HG03280 (cell line): Measurements from ENCODE around the gene ZNF740.

ENCODE experiments used
- ATAC-seq: cut with Tn5 transposase; IDR thresholded peaks from one replicate; pipeline ENCODE4 v1.9.1; 2021; ENCODE audit warnings: mild to moderate bottlenecking, moderate library complexity; ENCODE audit not compliant: unreplicated experiment

ZNF740 gene

GRCh38 chr12:53211476-53212381 lies 31.2 kb downstream of the ZNF740 start:
- ATAC-seq, result no peak

GRCh38 chr12:53212931-53213330 lies 32.4 kb downstream of the ZNF740 start:
- ATAC-seq, result no peak

- ATAC-seq, result peak; percentile 45
Observed at GRCh38 chr12:53213348-53213747, 32.8 kb downstream of the ZNF740 start.

- no peak for ATAC-seq
Observed at GRCh38 chr12:53214221-53214620, 33.7 kb downstream of the ZNF740 start.

DNA sequence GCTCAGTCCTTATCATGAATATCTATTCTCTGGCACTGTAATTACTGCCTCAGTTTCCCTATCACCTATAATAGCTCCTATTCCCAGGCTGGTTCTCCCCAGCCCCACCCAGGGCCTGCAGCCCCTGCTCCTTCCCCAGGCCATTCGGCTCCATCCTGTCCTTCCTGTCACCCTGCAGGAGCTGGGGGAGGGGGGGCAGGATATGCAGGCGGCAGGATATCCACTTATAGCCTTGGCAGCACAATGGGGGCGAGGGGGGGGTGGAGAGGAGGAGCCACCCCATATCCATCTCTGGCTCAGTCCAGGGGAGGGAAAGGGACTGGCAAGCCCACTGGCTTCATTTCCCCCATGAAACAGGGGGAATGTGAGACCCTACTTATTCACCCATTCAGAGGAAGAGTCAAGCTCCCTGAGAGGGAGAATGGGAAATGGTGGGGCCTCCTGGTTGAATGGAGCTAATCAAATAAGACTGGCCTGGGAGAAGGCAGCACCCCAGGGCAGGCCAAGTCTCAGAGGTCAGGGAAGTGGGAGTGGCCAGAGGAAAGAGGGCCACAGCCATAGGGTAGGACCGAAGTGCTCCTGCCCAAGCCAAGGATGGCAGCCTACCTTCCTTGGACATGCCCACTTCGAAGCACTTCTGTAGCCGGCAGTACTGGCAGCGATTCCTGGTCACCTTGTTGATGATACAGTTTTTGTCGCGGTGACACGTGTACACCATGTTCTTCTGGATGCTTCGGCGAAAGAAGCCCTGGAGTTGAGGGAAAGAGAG lies 34.3 kb downstream of the ZNF740 start:
- ATAC-seq, result no peak

- ATAC-seq, result no peak
Observed at GRCh38 chr12:53215497-53215896, 35.0 kb downstream of the ZNF740 start.

DNA sequence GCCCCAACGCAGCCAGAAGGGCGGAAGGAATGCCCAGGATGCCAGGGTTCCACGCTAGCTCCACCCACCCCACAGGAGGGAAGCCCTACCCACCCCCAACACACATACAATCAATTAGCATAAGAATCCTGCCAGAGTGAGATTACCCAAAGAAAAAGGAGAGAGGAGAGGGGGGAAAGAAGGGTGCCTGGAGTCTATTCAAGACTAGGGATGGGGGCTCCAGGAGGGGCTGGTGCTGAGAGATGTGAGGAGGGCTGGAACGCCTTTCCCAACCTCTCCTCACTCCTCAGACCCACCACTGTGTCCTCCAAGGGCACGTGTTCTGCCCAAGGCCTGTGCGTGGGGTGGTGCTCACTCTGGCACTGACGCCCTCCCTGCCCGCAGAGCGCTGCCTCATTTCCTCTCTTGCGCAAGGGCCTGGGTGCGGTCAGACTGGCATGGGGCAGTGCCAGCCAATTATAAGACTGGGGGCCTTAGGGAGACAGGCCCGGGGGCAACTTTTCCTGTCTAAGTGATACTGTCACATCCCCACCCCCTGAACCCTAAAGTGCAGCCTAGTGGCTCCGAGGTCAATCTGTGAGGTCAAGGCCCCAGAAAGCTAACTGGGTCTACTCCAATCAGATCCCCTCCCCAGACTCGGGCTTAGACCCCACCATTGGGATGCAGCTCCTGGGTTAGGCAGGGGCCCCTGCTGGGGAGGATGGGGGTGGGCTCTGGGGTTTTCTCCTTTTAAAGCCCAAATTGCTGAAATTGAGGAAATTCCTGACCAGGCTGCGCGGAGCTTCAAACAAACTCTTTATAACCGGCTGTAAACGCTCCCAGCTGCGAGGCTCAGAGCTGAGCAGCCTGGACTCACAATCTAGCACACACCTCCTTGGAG lies 36.8 kb downstream of the ZNF740 start:
- ATAC-seq, result no peak

- no peak for ATAC-seq
Observed at GRCh38 chr12:53217931-53218307, 37.4 kb downstream of the ZNF740 start.

DNA sequence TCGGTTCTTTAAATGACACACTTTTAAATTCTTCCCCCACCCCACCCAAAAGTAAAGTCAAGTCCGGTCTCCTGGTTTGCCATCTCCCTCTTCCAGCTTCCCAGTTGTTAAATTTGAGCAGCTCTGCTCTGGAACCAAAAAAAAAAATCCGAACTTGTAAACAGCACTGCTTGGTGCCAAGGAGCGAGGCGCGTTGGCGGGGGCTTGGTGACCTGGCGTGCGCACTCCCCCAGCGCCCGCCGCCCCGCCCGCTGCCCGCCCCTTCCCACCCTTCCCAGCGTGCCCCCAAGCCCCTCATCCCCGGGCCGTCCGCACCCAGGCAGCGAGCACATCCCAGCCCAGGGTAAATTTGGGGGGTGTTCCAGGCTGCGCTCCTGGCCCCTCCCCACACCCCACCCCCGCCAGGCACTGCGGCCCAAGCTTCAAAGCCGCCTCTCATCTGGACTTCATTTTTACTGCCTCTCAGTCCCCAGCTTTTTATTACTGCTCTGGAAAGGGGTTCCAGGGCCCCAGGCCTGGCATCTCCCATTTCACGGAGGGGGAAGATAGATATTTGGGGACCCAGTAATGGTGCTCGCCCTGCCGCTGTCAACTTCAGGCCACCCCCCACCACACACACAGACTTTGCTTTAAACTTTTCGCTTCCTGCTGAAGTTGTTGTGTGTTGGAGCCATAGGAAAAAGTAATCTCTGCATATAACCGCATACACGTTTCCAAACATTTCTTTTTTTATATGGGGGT lies 38.2 kb downstream of the ZNF740 start:
- ATAC-seq, result no peak

DNA sequence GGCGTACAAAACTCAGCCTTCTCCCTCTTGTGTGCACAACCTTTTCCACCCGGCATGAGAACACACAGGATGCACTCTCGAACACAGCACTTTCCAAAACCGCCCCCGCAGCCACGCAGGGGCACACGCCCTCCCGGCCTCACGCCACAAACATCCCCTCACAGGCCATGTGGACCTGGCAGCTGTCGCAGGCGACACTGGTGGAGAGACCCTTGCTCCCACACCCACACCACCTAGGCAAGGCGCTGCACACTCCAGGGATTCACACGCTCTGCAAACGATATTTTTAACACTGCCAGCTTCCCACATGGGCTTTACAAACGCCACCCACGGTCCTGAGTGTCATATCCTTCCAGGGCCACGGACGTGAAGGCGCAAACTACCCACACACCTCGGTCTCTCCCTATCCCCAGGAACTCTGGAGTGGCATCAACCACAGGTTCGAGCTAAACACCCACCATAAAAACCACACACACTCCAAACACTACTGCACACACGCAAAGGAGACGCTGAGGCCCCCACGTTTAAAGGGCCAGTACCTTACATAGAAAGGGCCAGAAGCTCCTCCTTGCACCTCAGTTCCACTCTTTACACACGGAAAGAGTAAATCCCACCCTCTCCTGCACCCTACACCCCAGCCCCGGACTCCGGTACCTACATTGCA lies 38.9 kb downstream of the ZNF740 start:
- peak; percentile 2 for ATAC-seq

DNA sequence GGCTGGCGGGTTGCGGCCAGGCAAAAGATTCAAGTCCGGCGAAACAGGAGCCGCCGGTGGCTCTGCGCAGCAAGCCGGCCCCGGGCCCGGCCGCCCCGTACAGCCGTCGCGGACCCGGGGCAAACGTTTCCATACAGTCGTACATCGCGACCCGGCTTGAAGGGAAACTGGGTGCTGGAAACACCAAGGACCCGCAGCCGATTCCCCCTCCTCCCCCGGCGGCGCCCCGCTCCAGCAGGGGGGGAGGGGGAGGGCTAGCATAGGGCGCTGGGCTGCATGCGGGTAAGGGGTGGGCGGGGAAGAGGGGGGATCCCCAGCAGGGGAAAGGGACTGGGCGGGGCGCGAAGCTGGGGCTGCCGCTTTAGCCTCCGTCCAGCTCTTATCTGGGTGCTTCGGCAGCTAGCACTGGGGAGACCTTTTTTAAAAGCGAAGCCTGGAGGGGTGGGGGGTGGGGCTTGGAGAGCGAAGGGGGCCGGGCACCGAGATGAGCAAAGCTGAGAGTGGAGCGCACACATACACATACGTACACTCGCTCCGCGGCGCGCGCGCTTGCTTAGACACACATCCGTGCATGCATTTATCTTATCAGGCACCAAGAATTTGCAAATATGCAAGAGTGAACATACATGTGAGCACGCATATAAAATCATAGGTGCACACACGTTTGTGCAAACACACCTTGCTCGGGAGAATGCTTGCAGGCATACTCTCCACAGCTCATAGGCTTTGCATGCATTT lies 39.6 kb downstream of the ZNF740 start:
- peak; percentile 39 for ATAC-seq

GRCh38 chr12:53220694-53221202 lies 40.2 kb downstream of the ZNF740 start:
- ATAC-seq, result peak; percentile 58

DNA sequence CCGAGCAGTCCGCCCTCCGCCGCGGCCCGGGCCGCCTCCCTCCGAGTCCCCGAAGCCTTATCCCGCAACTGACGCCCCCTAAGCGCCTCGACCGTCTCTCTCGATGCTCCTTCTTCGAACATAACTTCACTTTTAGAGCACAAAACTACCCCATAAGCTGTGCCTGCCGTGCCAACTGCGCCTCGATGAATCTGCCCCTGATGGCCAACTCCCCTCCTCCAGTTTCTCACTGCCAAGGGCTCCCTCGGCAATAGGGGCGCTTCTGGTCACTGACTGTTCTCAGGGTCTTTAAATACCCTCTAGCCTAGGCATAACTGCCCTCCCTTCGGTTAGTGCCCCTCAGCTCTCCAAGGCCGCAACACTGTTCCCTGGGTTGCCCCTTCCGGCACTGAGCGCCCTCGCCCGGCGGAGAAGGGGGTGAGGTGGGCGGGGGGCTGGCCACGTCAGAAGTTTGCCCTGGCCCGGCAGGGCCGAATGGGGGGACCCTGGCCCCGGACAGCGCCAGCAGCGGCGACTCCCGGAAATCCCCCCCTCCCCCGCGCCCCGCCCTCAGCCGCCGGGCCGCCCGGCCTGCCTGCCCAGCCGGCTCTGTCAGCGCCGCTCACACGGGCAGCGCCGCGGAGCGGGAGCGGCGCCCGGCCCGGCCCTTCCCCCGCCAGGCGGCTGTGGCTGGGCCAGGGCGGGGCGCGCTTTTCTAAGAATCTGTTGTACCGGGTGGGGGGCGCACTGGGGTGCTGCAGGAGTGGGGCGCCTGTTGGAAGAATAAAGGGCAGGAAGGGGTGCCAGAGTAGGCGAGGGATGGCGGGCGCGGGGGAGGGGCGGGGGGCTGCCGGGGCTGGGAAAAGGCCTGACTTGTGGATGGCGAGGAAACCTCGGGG lies 40.9 kb downstream of the ZNF740 start:
- ATAC-seq, result peak; percentile 28

DNA sequence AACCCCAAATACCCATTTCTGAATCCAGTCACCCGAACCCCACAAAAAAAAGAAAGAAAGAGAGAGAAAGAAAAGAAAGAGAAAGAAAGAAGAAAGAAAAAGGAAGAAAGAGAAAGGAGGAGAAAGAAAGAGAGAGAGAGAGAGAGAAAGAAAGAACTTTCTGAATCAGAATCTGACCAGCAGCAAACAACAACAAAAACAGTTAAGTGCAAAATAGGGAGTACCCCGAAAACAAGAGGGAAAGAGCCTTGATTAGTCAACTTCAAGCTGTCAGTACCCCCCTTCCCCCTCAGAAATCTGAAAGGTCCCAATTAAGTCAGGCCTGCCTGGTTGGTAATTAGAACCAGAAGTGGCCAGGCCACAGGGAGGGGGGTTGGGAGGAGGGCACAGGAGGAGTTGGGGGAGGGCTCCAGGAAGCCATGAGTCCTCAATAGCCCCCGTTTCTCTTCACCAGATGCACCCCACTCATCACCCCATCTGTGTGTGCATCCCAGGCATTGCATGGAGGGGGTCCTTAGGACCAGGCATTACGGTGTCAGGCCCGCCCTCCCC lies 41.7 kb downstream of the ZNF740 start:
- ATAC-seq, result no peak

- no peak for ATAC-seq
Observed at GRCh38 chr12:53222806-53223261, 42.3 kb downstream of the ZNF740 start.

- no peak for ATAC-seq
Observed at GRCh38 chr12:53223389-53224060, 43.0 kb downstream of the ZNF740 start.
